NCI-H510A treated with DMSO at 0.1 percent for 48 hours (cell line): Measurements from ENCODE around the gene LHFPL3.
"Not testable (repeated sequence)": the region's sequence is repeated elsewhere in the genome, so short reads cannot be mapped to it uniquely, and the experiment has no call there.

Experiments
- DNase-seq: peaks from one replicate; lab custom pipeline; 2025; lab: John Stamatoyannopoulos, UW

Gene LHFPL3

GRCh38 chr7:104898434-104898833, 570.0 kb downstream of the LHFPL3 start:
- DNase-seq = no peak

GRCh38 chr7:104900525-104901239, 572.3 kb downstream of the LHFPL3 start:
- no peak for DNase-seq

DNA sequence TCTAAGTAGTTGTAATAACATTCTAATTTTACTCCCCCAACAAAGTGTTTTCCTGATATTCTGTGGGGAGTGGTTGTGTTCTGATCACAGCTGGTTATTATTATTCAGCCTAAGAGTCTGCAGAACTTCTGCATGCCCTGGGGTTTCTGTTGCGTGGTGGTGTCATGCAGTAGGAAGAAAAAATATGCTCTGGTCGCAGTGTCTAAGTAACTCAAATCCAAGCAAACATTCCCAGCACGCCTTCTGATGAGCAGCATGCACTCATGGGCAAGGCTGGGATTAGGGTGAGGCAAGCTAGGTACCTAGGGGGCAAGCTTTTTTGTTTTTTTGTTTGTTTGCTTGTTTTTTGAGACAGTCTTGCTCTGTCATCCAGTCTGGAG, 572.8 kb downstream of the LHFPL3 start:
- DNase-seq = no peak

DNA sequence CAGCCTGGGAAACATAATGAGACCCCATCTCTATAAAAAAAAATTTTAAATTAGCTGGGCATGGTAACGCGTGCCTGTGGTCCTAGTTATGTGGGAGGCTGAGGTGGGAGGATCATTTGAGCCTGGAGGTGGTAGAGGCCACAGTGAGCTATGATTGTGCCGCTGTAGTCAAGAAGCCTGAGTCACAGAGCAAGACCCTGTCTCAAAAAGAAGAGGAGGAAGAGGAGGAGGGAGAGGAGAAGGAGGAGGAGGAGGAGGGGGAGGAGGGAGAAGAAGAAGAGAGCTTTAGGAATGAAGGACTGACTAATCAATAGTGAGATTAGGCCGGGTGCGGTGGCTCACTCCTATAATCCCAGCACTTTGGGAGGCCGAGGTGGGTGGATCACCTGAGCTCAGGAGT, 573.8 kb downstream of the LHFPL3 start:
- no peak for DNase-seq

DNA sequence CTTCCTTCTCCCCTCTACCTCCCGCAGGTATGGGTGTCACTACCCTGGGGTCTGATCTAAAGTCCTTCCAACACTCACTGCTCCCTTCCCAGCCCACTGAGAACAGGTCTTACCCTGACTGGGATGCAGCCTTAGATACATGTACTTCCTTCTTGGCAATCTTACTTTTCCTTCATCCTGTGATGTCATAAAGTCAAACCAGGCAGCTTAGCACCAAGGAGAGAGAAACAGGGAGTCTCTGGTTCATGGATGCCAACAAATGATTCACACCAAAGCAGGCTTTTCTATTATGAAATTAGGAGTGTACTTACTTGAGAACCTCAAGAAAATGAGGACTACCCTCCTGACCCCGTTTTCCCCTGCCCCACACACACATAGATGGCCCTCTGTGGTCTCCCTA, 574.6 kb downstream of the LHFPL3 start:
- DNase-seq = no peak

DNA sequence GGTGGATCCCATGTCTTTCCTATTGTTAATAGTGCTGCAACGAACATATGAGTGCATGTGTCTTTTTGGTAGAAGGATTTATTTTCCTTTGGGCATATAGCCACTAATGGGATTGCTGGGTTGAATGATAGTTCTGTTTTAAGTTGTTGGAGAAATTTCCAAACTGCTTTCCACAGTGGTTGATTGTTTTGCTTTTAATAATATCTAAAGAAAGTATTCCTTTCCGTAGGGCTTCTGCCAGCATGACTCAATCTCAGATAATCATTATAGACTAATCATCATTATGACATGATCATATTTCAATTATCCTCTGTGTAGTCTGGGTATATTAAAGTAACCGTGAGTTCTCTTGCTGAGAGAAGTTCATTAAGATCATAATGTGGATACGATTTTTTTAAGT, 575.4 kb downstream of the LHFPL3 start:
- no peak for DNase-seq

DNA sequence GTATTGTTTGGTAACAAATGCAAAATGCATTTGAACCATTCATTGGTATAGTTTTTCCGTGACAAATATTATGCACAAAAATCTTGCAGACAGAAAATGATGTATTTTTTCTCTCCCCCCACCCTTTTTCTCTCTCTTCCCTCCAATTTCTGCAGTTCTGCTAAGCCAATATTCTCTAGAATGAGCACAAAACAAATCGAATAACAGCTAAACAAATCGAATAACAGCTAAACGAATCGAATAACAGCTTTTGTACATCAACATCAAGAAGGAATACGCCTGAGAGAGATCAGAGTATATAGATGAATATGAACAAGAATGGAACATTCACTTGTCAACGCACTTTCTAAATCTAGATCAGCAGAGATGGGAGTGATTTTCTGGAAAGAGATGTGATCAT, 577.6 kb downstream of the LHFPL3 start:
- no peak for DNase-seq

DNA sequence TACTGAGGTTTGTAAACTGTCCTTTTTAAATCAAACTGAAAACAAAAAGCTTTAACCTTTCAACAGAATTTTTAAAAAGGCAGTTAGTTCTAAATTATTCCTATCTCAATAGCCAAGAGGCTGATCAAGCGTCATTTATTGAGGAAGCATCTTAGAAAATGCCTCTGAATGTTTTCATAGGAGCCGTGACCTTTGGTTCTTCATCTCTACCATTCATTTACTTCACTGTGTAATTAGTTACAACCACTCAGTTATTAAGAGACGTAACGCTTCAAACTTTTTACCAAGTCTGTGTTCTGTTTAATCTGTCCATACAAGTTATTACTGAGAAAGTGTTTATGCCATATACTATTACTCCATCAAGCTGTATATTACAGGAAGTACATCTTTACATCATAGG, 578.2 kb downstream of the LHFPL3 start:
- no peak for DNase-seq

GRCh38 chr7:104908636-104909035, 580.2 kb downstream of the LHFPL3 start:
- no peak for DNase-seq

DNA sequence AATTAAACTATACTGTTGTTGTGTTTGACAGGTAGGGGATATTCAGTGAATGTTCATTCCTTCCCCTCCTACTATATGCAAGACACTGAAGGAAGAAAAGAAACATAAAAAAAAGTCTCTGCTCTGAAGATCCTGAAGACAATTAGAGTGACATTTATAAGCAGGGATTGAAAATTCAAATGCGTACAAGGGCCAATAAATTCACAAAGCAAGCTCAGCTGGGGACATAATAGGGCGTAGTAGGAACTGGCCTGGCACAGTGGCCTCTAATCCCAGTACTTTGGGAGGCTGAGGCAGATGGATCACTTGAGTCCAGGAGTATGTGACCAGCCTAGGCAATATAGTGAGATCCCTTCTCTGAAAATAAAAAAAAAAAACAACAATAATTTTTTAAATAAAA, 580.7 kb downstream of the LHFPL3 start:
- DNase-seq = no peak

GRCh38 chr7:104914421-104914820, 586.0 kb downstream of the LHFPL3 start:
- no peak for DNase-seq

- DNase-seq = no peak
These were observed 593.2 kb downstream of the LHFPL3 start for GRCh38 chr7:104921596-104921995.

- DNase-seq = no peak
These were observed 594.0 kb downstream of the LHFPL3 start for GRCh38 chr7:104922182-104923009.

- peak; percentile 70 for DNase-seq
These were observed 594.6 kb downstream of the LHFPL3 start for GRCh38 chr7:104923010-104923421.

GRCh38 chr7:104926189-104926588, 597.8 kb downstream of the LHFPL3 start:
- DNase-seq = not testable (repeated sequence)

GRCh38 chr7:104926601-104927041, 598.2 kb downstream of the LHFPL3 start:
- DNase-seq = no peak

- peak; percentile 66 for DNase-seq
These were observed 598.7 kb downstream of the LHFPL3 start for GRCh38 chr7:104927055-104927454.

DNA sequence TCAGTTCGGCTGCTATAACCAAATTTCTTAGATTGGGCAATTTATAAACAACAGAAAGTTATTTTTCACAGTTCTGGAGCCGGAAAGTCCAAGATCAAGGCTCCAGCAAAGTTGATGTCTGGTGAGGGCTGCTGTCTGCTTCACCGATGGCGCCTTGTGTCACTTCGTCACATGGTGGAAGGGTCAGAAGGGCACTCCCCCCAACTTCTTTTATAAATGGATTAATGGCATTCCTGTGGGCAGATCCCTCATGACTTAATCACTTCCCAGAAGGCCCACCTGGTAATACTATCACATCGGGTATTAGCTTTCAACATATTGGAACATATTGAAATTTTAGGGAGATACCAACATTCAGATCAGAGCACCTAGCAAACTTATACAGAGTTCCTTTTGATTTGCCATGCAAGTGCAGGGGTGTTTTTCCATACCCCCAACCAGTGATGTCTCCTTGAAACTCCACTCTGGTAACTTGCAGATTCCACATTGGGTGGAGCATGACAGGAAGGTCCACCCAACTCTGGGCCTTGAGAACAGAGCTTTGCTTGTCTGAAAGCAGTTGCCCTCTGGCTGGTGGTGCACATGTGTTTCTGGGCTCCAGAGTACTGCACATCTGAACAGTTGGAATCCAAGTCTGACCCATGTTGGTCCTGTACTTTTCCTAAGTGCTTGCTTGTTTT, 600.5 kb downstream of the LHFPL3 start:
- DNase-seq = no peak

- no peak for DNase-seq
These were observed 601.5 kb downstream of the LHFPL3 start for GRCh38 chr7:104929921-104930320.

DNA sequence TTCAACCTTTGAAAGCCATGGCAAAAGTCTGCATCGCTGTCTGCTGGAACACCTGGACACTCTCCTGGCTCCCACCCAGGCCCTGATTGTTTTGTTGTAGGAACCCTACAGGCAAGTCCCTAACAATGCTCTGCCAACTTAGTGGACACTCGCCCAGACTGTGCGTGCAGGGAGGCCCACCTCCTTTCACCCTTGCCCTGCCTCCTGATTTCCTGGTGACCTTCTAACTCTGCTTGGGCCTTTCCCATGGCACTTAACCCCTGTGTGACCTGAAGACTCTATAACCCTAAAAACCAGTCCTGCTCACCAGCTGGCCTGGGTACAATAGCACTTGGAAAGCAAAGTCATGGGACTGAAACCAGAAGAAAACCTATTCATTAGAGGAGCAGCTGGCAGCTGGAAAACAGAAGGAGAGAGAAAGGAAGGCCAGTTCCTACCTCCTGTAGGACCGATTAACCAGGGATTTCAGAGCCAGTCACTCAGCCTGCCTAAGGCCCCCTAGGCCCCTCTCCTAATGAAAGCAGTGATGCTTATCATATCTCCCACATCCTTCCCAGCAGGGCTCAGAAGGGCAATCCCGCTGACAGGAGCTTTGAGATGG, 602.9 kb downstream of the LHFPL3 start:
- DNase-seq = no peak

- no peak for DNase-seq
These were observed 604.6 kb downstream of the LHFPL3 start for GRCh38 chr7:104933022-104933421.

DNA sequence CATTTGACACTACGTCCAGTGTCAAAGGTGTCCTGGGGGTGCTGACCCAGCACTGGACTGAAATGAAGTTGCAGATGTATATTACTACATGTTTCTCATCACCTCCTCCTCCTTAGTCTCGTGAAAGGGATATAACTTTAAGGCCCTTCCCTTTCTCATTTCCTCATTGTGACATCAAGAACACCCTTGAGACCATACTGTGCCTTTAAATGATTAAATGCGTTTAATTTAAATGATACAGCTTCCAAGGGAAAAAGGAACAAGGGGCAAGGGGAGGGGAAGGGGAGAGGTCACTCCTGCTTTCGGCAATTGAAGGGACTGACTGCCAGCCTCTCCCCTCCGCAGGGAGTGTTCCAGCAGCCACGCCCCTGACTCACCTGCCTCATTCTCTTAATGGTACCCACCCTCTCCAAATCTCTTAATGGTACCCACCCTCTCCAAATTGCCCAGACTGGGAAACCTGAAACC, 605.2 kb downstream of the LHFPL3 start:
- no peak for DNase-seq
